Activated CD8-positive, alpha-beta memory T cell treated with anti-CD3 and anti-CD28 coated beads for 36 hours (primary cell): ENCODE results near the gene HDAC5. TPM values are rescaled to one million over a fixed set of nuclear protein-coding genes. Genes with fewer than 3 reads are reported as not detected.
"Not testable (repeated sequence)": the region's sequence is repeated elsewhere in the genome, so short reads cannot be mapped to it uniquely, and the experiment has no call there.

ENCODE experiments used
- CTCF ChIA-PET: fragments of 350-600 bp; sonication (Branson Sonifier 250); formaldehyde crosslinking; loops from one replicate; lab custom pipeline; 2021; ENCODE audit warnings: antibody characterized with exemption; lab: Charles Lee
- POLR2A ChIA-PET: fragments of 350-600 bp; sonication (Branson Sonifier 250); formaldehyde crosslinking; loops from one replicate; lab custom pipeline; 2021; ENCODE audit warnings: antibody characterized with exemption; lab: Charles Lee
- total RNA-seq, 2 experiments: library from RNA; stranded (reverse); gene quantifications; one replicate each; pipeline ENCODE4 v1.2.3, GENCODE V29; 2021

HDAC5 gene
- total RNA-seq, 2 experiments from 2014 or later: 18.9 to 20.7 TPM

DNA sequence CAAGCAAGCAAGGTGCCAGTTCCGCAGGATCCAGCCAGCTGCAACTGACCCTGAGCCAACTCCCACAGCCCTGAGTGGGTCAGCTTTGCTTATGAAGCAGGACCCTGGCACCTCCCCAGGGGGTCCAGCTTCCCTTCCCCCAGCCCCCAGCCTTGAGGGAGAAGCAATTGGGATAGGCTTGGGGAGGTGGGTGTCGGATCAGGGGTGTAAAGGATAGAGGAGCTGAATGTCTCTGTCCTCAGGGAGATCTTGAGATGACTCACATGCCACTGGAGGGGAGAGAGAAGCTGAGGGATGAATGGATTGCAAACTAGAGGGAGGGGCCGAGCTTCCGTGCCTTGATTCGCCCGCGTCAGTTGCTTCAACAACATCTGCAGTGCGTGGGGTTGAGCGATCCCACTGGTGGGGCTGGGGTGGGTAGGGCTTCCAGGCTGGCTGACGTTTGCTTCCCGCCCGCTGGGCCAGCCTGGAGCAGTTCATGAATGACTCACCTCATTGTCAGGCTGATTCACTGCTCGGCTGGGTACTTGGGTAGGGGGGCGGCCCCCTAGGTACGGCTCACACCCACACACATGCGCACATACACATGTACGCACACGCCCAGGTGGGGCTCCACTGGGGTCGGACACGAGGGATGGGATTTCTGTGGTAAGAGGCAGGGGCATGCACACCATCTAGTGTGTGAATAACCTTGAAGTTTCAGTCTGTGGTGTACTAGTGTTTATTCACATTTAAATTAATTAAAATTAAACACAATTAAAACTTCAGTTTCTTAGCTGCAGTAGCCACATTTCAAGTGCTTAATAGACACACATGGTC lies 14.7 kb upstream of the HDAC5 start:
- POLR2A ChIA-PET: interaction anchor here (0.5 to 1.3 kb wide), 3 partner anchors 15 to 119 kb away, joined by 3 to 4 read pairs (median 4); partner anchors contain the start of gene HDAC5

DNA sequence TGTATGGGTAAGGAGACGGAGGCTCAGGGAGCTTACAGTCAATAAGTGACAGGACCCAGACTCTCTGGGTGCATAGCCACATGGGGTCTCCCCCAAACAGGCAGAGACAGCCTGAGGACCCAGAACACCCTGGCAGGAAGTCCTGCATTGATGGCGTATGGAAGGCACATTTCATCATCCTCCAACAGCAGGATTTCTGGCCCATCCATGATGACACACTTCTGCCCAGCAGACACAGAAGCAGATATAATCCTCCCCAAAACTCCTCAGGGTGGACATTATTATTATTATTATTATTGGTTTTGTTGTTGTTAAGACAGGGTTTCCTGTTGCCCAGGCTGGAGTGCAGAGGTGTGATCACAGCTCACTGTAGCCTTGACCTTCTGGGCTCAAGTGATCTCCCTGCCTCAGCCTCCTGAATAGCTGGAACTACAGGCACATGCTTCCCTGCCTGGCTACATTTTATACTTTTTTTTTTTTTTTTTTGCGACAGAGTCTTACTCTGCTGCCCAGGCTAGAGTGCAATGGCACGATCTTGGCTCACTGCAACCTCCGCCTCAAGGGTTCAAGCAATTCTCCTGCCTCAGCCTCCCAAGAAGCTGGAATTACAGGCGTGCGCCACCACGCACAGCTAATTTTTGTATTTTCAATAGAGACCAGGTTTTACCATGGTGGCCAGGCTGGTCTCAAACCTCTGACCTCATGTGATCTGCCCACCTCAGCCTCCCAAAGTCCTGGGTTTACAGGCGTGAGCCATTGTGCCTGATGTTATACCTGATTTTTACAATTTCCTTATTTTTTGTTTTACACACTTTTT lies 11.5 kb upstream of the HDAC5 start:
- CTCF ChIA-PET: interaction anchor here (0.7 kb wide), 1 partner anchor 33 kb away, joined by 3 read pairs; no protein-coding TSS in a partner anchor
- POLR2A ChIA-PET: no interaction called here

More for the DNA sequence above, 14.7 kb upstream of the HDAC5 start:
- CTCF ChIA-PET: interaction anchor here (0.8 to 2.0 kb wide), 4 partner anchors 14 to 84 kb away, joined by 3 to 9 read pairs (median 4); partner anchors contain the start of gene HDAC5

DNA sequence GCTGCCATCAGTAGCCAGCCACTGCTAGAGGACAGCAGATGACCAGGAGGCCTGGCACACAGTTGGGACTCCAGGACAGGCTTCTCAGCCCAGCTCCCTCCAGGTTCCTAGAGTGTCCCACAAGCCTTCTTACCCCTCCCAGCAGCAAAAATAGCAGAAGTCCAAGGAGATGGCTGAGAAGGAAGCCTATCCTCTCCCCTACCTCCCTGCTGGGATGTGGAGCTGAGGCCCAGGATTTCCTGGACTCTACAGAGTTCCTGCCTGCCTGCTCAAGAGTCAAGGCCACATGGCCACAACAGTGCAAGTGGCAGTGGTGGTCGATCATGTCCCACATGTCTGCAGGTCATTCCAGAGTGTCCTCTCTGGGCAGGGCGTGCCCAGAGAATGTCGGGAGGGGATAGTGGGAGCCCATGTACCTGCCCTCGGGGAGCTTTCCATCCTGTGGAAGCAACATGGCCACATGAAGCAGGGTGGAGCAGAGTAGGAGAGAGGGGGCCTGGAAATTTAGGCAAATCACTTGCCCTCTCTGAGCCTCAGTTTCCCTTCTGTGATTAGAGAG lies 10.6 kb upstream of the HDAC5 start:
- ChIA-PET CTCF (interaction anchor here (1.2 kb wide), 1 partner anchor 30 kb away, joined by 5 read pairs; no protein-coding TSS in a partner anchor), POLR2A (no interaction called here)

DNA sequence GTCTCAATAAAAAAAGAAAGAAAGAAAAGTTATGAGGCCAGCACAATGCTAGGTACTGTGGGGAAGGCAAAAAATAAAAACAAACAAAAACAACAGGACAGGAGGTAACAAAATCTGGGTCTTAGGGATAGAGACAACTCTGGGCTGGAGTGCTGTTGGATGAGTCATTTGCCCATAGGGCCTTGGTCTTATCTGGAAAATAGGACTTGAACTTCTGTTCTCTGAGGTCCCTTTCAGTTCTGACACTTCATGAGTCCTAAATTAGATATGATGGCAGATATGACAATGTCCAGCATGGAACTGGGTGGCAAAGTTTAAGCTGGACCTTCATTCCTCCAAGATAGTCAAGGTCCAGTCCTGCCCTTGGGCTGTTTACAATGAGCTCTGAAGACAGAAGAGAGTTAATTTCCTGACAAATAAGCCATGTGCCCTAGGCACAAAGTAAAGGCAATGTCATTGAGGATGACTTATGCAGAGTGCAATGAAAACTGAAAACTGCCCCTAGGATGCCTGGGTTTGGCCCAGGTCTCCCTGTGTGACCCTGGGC lies 8.9 kb upstream of the HDAC5 start:
- POLR2A ChIA-PET: no interaction called here
- CTCF ChIA-PET: interaction anchor here (0.6 to 1.2 kb wide), 3 partner anchors 9 to 31 kb away, joined by 3 to 5 read pairs (median 3); partner anchors contain the start of gene HROB

DNA sequence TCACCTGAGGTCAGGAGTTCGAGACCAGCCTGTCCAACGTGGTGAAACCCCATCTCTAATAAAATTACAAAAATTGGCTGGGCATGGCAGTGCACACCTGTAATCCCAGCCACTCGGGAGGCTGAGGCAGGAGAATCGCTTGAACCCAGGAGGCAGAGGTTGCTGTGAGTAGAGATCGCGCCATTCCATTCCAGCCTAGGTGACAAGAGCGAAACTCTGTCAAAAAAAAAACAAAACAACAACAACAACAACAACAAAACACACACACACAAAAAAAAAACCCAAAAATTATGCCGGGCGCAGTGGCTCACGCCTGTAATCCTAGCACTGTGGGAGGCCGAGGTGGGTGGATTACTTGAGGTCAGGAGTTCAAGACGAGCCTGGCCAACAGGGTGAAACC lies 7.9 kb upstream of the HDAC5 start:
- POLR2A ChIA-PET, CTCF ChIA-PET: not testable (repeated sequence)

DNA sequence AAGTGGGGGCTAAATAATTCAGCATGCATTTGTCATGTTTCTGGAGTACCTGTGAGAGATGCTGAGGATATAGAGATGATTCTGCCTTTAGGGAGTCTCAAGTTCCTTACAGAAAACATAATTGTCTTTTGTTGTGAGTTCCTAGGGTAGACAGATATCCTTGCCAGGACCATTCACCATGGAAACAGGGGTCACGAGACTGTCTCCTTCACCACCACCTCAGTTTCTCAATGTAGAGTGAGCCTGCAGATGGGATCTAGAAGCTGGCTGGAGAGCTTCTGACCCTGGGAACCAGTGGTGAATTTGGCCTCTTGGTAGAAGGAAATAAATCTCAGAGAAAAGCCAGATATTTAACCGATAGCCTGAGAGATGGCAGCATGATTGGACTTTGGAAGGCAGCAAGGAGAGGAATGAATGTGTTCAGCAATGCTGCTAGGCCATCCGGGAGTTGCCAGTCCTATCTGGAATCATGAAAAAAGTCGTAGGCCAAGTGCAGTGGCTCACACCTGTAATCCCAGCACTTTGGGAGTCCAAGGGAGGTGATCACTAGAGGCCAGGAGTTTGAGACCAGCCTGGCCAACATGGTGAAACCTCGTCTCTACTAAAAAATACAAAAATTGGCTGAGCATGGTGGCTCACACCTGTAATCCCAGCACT lies 7.4 kb upstream of the HDAC5 start:
- POLR2A ChIA-PET: no interaction called here
- CTCF ChIA-PET: no interaction called here

DNA sequence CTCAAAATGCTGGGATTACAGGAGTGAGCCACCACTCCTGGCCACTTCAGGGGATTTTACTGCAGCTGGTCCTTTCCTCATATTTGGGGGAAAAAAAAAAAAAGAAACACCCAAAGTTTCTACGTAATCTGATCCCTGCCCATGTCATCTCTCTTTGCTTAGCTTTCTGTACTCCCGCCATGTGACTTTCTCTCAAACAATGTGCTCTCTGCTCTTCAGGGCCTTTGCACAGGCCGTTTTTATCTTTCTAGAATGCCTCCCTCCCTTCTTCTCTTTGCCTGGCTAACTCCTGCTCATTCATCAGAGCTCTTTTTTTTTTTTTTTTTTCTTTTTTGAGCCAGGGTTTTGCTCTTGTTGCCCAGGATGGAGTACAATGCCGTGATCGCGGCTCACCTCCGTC lies 4.9 kb upstream of the HDAC5 start:
- CTCF ChIA-PET: no interaction called here
- POLR2A ChIA-PET: interaction anchor here (0.6 kb wide), 1 partner anchor 105 kb away, joined by 5 read pairs; no protein-coding TSS in a partner anchor

DNA sequence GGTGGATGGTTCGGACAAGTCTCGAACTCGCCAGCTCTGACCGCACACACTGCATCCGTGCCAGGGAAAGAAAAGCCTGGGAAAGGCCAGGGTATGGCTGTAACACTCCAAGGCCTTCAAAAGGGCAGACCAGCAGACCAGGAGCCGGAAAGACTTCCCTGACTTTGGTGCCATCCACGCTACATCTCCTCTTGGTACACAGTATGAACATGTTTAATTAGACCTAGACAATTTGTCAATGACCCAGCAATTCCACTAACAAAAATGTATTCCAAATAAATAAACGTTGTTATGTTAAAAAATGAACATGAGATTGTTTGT lies 637 bp upstream of the HDAC5 start:
- ChIA-PET POLR2A (interaction anchor here (0.6 to 1.7 kb wide), 6 partner anchors 18 to 763 kb away, joined by 3 to 7 read pairs (median 4); partner anchors contain the start of genes HROB, LSM12 and TMUB2), CTCF (interaction anchor here (1.0 to 1.6 kb wide), 8 partner anchors 9 to 119 kb away, joined by 3 to 9 read pairs (median 4); no protein-coding TSS in a partner anchor)

DNA sequence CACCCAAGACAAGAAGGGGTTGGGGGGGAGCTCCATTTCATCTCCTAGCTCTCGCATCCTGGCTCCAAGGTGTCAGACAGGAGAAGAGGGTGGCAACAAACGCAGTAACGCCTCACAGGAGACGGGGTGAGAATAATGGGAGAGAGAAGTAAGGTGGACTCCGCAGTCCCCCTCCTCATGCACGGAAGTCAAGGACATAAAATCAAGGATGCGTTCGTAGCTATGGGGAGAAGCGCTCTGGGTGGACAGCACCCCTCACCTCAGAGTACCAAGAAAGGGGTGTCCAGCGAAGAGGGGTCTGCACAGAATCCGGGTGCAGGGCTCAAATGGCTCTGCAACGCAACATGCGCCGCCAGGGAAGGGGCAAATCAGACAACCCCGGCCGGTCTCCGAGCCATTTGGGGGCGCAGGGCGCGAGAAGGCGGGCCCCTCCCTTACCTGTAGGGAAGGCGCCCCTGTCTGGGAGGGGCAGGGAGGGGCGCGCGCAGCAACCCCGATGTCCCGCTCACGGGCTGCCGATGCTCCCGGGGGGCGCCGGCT lies 555 bp downstream of the HDAC5 start:
- ChIA-PET CTCF (interaction anchor here (0.5 to 1.7 kb wide), 15 partner anchors 8 to 1026 kb away, joined by 3 to 9 read pairs (median 3); partner anchors contain the start of genes FZD2, HEXIM1, HROB and TMEM101), POLR2A (interaction anchor here (0.8 to 1.7 kb wide), 6 partner anchors 15 to 762 kb away, joined by 3 to 7 read pairs (median 4); partner anchors contain the start of genes HROB and TMUB2)

DNA sequence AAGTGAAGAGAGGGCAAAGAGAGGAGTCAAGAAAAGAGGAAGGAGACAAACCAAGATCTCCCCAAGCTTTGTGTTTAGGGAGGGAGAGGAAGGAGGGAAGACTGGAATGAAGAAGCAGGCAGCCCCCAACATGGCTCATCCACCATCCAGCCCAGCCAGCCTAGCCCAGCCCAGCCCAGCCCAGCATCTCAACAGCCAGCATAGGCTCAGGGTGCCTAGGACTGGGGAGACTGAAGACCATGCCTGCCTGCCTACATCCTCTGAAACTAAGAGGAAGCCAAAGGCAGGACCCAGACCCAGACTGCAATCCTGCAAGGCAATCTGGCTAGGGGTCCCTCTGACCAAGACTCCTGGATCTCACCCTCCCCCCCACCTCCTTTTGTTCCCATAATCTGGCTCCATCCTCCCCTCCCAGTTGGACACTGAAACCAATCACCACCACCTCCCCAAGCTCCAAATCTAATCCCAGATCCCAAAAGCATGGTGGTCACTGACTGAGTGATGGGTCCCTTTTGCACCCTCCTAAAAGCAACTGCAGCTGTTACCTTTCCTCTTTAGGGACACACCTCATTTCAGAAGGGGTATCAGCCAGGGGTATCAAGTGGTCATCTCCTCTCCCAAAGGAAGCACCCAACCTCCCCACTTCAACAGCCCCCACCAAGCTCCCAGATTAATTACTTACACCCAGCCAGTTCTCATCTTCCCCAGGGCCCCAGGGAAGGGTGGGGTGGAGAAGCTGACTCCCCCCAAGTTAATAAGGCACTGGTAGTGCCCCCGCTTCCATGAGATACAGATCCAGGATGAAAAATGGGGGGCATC lies 1.2 kb downstream of the HDAC5 start:
- ChIA-PET POLR2A (no interaction called here), CTCF (interaction anchor here (0.6 to 1.7 kb wide), 3 partner anchors 23 to 1026 kb away, joined by 3 to 4 read pairs (median 3); partner anchors contain the start of gene HEXIM1)

DNA sequence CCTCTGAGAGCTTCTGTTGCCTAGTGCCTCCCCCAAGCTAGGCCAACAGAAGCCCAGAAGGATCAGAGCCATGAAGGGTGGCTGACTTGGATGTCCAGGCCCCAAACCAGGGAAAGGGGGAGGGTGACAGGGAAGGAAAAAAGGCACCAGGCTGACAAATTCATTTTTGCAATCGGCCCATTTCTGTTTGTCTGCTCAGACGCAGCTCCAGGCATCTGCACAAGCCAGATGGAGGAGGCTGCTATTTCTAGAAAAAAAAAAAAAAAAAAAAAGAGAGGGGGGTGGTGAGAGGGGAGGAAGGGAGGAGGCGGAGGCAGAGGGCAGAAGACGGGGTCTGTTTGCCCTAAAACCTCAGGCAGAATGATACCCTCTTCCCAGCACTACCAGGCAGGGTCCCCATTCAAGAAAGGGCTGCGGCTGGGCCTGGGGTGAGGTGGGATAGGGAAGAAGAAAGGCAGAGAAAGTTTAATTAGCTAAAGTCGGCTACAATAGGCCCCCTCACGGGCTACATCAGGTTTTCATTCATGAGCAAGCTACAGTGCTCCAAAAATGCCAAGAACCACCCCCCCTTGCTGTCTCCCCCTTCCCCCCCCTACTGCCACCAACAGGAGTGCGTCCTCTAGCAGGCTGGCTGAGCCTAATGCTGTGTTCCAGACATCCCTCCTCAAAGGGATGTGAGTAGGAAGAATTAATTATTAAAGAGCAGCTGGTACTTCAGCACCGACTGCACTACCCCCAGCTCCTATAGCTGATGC lies 2.4 kb downstream of the HDAC5 start:
- POLR2A ChIA-PET: interaction anchor here (0.6 kb wide), 3 partner anchors 206 to 1186 kb away, joined by 3 to 9 read pairs (median 6); no protein-coding TSS in a partner anchor
- CTCF ChIA-PET: interaction anchor here (0.6 to 1.7 kb wide), 4 partner anchors 70 to 1871 kb away, joined by 4 to 6 read pairs (median 4); no protein-coding TSS in a partner anchor

DNA sequence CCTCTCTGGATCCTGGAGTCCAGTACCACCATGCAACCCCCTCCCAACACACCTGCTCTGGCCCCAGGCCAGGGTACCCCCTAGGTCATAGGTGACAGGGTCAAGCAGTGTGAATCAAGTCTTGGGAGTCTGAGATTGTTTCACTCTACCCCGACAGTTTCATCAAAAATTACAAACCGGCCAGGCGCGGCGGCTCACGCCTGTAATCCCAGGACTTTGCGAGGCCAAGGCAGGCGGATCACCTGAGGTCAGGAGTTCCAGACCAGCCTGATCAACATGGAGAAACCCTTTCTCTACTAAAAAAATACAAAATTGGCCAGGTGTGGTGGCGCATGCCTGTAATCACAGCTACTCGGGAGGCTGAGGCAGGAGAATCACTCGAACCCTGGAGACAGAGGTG lies 3.2 kb downstream of the HDAC5 start:
- POLR2A ChIA-PET: interaction anchor here (0.6 kb wide), 2 partner anchors 207 to 1187 kb away, joined by 6 to 9 read pairs; no protein-coding TSS in a partner anchor
- CTCF ChIA-PET: interaction anchor here (0.6 to 0.8 kb wide), 2 partner anchors 71 to 212 kb away, joined by 4 to 6 read pairs; no protein-coding TSS in a partner anchor

DNA sequence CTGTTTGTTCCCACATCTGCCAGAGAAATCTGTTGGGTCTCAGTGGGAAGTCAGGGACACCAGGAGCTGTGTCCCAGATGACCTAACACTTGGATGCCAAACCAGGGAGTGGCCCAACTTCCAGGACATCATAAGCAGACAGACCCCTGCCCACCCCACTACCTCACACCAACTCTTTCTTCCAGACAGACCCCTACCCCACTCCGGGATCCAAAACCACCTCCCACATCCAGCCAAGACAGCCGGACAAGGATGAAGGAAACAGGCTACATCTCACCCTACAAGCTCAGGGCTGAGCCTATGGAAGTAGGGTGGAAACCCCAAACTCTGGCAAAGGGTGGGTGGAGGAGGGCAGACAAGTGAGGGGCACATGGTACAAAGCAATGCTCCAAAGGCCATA lies 3.6 kb downstream of the HDAC5 start:
- CTCF ChIA-PET: no interaction called here
- POLR2A ChIA-PET: no interaction called here

DNA sequence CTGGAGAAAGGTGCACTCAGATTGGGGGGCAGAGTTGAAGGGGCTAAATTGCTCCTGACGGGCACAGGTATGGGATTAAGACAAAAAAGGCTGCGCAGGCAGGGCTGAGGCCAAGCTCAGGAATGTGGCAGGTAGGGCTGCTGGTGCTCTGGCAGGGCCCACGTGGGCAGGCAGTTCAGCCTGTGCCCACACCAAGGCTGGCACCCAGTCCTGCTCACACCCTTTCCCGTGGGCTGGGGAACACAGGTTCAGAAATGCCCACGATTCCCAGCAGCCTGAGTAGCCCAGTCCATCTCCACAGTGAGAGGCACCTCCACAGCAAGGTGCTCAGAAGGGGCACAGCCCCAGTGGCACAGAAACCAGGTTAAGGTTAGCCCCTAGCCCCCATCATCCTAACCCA lies 4.4 kb downstream of the HDAC5 start:
- ChIA-PET POLR2A (interaction anchor here (0.6 kb wide), 1 partner anchor 68 kb away, joined by 3 read pairs; no protein-coding TSS in a partner anchor), CTCF (no interaction called here)

DNA sequence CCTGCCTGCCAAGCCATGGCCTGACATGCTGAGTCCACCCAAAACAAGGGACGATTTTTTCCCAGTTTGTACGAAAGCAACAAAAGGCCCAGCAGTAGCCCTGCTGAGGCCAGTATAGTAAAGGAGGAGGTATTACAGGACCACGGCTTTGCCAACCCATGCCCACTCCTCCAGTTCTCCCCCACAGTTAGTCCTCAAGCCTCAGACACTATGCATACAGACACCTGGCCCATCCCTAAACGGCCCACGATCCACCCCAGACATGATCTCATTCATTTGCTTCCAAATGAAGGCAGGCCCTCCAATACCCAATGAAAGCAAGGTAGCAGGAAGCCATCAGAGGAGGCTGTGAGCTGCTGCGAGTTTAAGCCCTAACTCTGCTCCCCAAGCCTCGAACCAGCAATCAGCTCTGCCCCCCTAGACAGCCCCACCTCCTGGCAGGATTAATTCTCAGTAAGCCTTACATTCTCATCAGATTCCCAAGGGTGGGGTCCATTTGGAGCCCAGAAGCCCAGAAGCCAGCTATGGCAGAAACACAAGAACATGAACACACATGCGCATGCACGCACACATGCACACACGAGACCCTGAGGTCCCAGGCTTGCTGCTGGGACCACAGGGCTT lies 4.9 kb downstream of the HDAC5 start:
- ChIA-PET POLR2A (interaction anchor here (0.6 kb wide), 1 partner anchor 68 kb away, joined by 3 read pairs; no protein-coding TSS in a partner anchor), CTCF (interaction anchor here (1.1 kb wide), 1 partner anchor 34 kb away, joined by 3 read pairs; no protein-coding TSS in a partner anchor)
